HEK293 (cell line): Measurements from ENCODE around the gene ATP5PB.

Source experiments
- CTCF ChIA-PET: fragments of 350-600 bp; formaldehyde crosslinking; extraction: SDS; loops from one replicate; lab custom pipeline; 2021; ENCODE audit warnings: antibody characterized with exemption; lab: Yijun Ruan, JAX
- POLR2A ChIA-PET: fragments of 300-600 bp; formaldehyde crosslinking; extraction: SDS; loops from one replicate; lab custom pipeline; 2020; ENCODE audit warnings: antibody characterized with exemption, inconsistent platforms; lab: Yijun Ruan, JAX
- H3K27ac ChIP-seq: fragments of 200-500 bp; sonication (Bioruptor generic); 2 replicates; pipeline ENCODE4 v1.5.1; 2014; ENCODE audit warnings: low read depth, low read length, control low read depth, inconsistent platforms; ENCODE audit errors: extremely low read depth
- H3K36me3 ChIP-seq, 2 experiments: fragments of 200-500 bp in 1 of 2; sonication (Bioruptor generic) in 1 of 2; 1 replicate in 1 of 2; 2 replicates in 1 of 2; pipeline ENCODE4 v1.5.1; 2014 to 2017; ENCODE audit warnings: inconsistent platforms in 2 of 2, low read length in 2 of 2; ENCODE audit not compliant: control insufficient read depth in 2 of 2, insufficient read depth in 1 of 2
- H3K4me1 ChIP-seq: fragments of 200-500 bp; sonication (Bioruptor generic); 2 replicates; pipeline ENCODE4 v1.5.1; 2014; ENCODE audit warnings: mild to moderate bottlenecking, low read length, inconsistent platforms; ENCODE audit not compliant: control insufficient read depth, insufficient read depth
- H3K4me3 ChIP-seq: 2 replicates; pipeline ENCODE4 v1.5.1; 2011; ENCODE audit warnings: low read depth, mild to moderate bottlenecking, control low read depth, low read length, moderate library complexity
- H3K9me3 ChIP-seq: fragments of 200-500 bp; sonication (Bioruptor generic); 2 replicates; pipeline ENCODE4 v1.5.1; 2014; ENCODE audit warnings: low read depth, low read length, inconsistent platforms; ENCODE audit not compliant: control insufficient read depth, insufficient read depth
- HOXA7 ChIP-seq: sonication (generic); formaldehyde crosslinking; IDR thresholded peaks from 2 replicates; pipeline ENCODE4 v1.8.1; 2022; ENCODE audit warnings: missing genetic modification reagents, borderline replicate concordance
- ZBTB7A ChIP-seq: fragments of 450-650 bp; formaldehyde crosslinking; IDR thresholded peaks from 2 replicates; pipeline ENCODE4 v1.5.1; 2016; ENCODE audit warnings: low read depth, missing biosample characterization, missing genetic modification characterization
- ZBTB8A ChIP-seq: fragments of 450-650 bp; formaldehyde crosslinking; IDR thresholded peaks from 2 replicates; pipeline ENCODE4 v1.5.1; 2016; ENCODE audit warnings: missing biosample characterization, missing genetic modification characterization
- ZNF23 ChIP-seq: fragments of 450-650 bp; formaldehyde crosslinking; IDR thresholded peaks from 2 replicates; pipeline ENCODE4 v1.5.1; 2016; ENCODE audit warnings: missing biosample characterization, missing genetic modification characterization, borderline replicate concordance
- ZNF311 ChIP-seq: fragments of 450-650 bp; formaldehyde crosslinking; IDR thresholded peaks from 2 replicates; pipeline ENCODE4 v1.5.1; 2017; ENCODE audit warnings: missing biosample characterization, missing genetic modification characterization, borderline replicate concordance
- ZNF473 ChIP-seq: fragments of 450-650 bp; formaldehyde crosslinking; IDR thresholded peaks from 2 replicates; pipeline ENCODE4 v1.5.1; 2017; ENCODE audit warnings: missing biosample characterization, missing genetic modification characterization
- ZNF571 ChIP-seq: fragments of 450-650 bp; formaldehyde crosslinking; IDR thresholded peaks from 2 replicates; pipeline ENCODE4 v1.5.0; 2017; ENCODE audit warnings: missing biosample characterization, missing genetic modification characterization
- ZNF610 ChIP-seq: fragments of 450-650 bp; formaldehyde crosslinking; IDR thresholded peaks from 2 replicates; pipeline ENCODE4 v1.5.1; 2016; ENCODE audit warnings: missing biosample characterization, missing genetic modification characterization, borderline replicate concordance
- ZNF623 ChIP-seq: fragments of 450-650 bp; formaldehyde crosslinking; IDR thresholded peaks from 2 replicates; pipeline ENCODE4 v1.5.1; 2016; ENCODE audit warnings: missing biosample characterization, missing genetic modification characterization
- ZNF670 ChIP-seq: fragments of 450-650 bp; formaldehyde crosslinking; IDR thresholded peaks from 2 replicates; pipeline ENCODE4 v1.5.1; 2016; ENCODE audit warnings: missing biosample characterization, missing genetic modification characterization, low read depth
- ZXDB ChIP-seq: fragments of 450-650 bp; formaldehyde crosslinking; IDR thresholded peaks from 2 replicates; pipeline ENCODE4 v1.5.1; 2016; ENCODE audit warnings: missing biosample characterization, missing genetic modification characterization
- TF ChIP-seq, protein P1 (sequence below): fragments of 450-650 bp; formaldehyde crosslinking; IDR thresholded peaks from 2 replicates; pipeline ENCODE4 v1.5.1; 2017; ENCODE audit warnings: missing biosample characterization, mild to moderate bottlenecking, missing genetic modification characterization, moderate library complexity
- TF ChIP-seq, protein P2 (sequence below): fragments of 450-650 bp; formaldehyde crosslinking; IDR thresholded peaks from 2 replicates; pipeline ENCODE4 v1.5.1; 2016; ENCODE audit warnings: missing biosample characterization, missing genetic modification characterization

The ATP5PB gene

DNA sequence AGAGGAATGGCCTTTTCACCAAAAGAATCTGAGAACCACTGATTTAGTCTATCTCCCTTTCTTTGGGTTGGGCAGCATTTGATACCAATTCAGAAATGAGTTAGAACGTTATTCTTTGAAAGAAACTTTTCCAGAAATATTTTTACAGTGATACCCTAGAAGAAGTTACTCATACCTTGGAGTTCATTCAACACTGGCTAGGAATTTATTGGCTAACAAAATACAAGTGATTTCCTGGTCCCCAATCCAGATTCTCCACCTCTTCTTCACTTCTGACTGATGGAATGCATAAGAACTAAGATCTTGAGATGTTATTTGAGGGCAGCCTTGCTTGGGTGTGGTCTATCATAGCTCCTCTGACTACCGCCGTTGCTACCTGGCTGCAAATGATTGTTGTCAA, 33.9 kb downstream of the ATP5PB start:
- TF ChIP-seq ZBTB7A (no peak), ZXDB (tag by site-specific recombination) (no peak), ZNF623 (tag by site-specific recombination) (no peak), ZNF670 (no peak), HOXA7 (CRISPR knock-in tag) (no peak), ZNF610 (no peak), ZNF311 (tag by site-specific recombination) (no peak), ZNF571 (tag by site-specific recombination) (no peak)
- H3K36me3 ChIP-seq = no peaks in the 10 kb centered on the region
- no peak overlapping the region for H3K27ac ChIP-seq
- H3K9me3 ChIP-seq = no peaks in the 10 kb centered on the region
- H3K4me1 ChIP-seq = no peaks in the 10 kb centered on the region
- CTCF ChIA-PET = no interaction called here
- no peak overlapping the region for H3K4me3 ChIP-seq
- POLR2A ChIA-PET = no interaction called here

DNA sequence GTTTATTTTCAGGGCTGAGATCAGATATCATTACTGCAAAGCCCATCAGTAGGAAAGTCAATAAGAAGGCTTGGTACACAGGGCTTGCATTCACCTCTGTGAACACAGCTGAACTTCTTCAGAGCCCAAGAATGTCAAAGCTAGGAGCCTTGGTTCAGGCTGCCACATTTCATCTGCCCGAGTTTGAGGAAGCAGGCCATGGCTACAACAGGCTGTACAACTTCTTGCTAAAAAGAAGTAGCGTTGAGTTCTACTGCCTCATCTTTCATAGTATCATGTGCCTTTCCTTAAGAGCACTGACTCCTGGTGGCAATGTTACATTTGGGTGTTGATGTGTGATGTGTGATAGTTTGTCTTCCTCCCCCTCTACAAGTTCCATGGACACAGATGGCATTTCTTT, 34.6 kb downstream of the ATP5PB start:
- no peaks in the 10 kb centered on the region for H3K9me3 ChIP-seq
- POLR2A ChIA-PET = no interaction called here
- TF ChIP-seq, protein P1, sequence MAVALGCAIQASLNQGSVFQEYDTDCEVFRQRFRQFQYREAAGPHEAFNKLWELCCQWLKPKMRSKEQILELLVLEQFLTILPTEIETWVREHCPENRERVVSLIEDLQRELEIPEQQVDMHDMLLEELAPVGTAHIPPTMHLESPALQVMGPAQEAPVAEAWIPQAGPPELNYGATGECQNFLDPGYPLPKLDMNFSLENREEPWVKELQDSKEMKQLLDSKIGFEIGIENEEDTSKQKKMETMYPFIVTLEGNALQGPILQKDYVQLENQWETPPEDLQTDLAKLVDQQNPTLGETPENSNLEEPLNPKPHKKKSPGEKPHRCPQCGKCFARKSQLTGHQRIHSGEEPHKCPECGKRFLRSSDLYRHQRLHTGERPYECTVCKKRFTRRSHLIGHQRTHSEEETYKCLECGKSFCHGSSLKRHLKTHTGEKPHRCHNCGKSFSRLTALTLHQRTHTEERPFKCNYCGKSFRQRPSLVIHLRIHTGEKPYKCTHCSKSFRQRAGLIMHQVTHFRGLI (tag by site-specific recombination) = no peak
- TF ChIP-seq, all 188 proteins: peak for 0
- Histone ChIP-seq H3K36me3 (no peaks in the 10 kb centered on the region), H3K4me1 (no peaks in the 10 kb centered on the region), H3K27ac (no peak overlapping the region), H3K4me3 (no peak overlapping the region)
- CTCF ChIA-PET = interaction anchor here (0.6 kb wide), 1 partner anchor 58 kb away, joined by 4 read pairs; no protein-coding TSS in a partner anchor

DNA sequence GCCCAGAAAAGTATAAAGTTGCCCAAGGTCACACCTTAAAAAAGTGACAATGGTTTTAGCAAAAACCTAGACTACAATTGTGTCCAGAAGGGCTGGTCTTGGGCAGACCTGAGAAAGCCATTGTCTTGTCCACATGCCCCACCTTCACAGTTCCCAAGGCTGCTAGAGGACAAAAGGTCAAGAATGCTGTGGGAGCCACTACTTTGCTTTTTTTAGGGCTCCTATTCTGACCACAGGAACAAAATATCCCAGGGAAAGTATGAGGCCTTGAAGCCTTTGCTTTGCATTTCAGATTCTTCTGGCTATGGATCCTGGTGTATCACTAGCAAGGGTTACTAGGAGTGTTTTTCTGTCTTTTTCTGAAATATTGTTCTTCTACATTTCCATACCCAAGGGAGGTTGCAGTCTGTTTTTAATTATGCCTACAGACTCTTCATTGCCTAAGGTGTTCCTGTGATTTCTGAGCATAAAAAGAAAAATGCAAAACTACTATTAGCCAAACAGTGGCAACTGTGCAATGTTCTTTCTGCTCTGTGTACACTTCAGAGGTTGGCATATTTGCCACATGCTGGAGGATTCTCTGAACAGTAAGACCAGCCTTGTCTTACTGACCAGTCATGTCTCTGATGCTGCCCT, 35.2 kb downstream of the ATP5PB start:
- TF ChIP-seq ZNF23 (tag by site-specific recombination) = no peak
- Histone ChIP-seq H3K36me3 (no peaks in the 10 kb centered on the region), H3K4me3 (no peak overlapping the region), H3K9me3 (no peaks in the 10 kb centered on the region), H3K27ac (no peak overlapping the region), H3K4me1 (no peaks in the 10 kb centered on the region)
- ChIA-PET CTCF (interaction anchor here (0.6 to 1.9 kb wide), 2 partner anchors 23 to 59 kb away, joined by 4 to 8 read pairs; no protein-coding TSS in a partner anchor), POLR2A (no interaction called here)

DNA sequence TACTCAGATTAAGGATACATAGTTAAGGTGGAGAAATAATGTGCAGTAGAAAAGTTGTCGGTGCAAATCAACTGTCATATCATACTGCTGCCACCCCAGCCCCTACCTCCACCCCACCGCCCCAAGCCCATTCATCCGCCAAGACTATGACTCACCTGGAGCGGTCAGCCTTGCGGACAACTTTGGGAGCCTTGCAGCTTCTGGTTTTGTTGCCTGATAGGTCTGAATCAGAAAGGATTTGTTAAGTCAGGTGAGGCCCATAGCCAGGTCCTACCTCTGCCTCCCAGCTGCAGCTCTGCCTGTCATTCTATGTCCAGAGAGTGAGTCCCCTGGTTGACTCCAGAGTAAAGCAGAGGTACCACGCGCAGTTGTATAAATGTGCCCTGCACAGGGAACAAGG, 37.2 kb downstream of the ATP5PB start:
- TF ChIP-seq ZNF473 (tag by site-specific recombination) (no peak), ZBTB8A (tag by site-specific recombination) (no peak)
- TF ChIP-seq, protein P2, sequence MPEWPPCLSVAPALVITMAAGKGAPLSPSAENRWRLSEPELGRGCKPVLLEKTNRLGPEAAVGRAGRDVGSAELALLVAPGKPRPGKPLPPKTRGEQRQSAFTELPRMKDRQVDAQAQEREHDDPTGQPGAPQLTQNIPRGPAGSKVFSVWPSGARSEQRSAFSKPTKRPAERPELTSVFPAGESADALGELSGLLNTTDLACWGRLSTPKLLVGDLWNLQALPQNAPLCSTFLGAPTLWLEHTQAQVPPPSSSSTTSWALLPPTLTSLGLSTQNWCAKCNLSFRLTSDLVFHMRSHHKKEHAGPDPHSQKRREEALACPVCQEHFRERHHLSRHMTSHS = no peak
- TF ChIP-seq, all 188 proteins: peak for 0
- Histone ChIP-seq H3K4me1 (no peaks in the 10 kb centered on the region), H3K27ac (no peak overlapping the region), H3K4me3 (no peak overlapping the region), H3K9me3 (no peaks in the 10 kb centered on the region), H3K36me3 (no peaks in the 10 kb centered on the region)
- ChIA-PET POLR2A (no interaction called here), CTCF (interaction anchor here (0.7 to 1.9 kb wide), 2 partner anchors 8 to 22 kb away, joined by 3 to 8 read pairs; no protein-coding TSS in a partner anchor)
